ENCODE data around the gene NDUFAF7.
"Not testable (repeated sequence)": the region's sequence is repeated elsewhere in the genome, so short reads cannot be mapped to it uniquely, and the experiment has no call there.

NDUFAF7 gene, protein sequence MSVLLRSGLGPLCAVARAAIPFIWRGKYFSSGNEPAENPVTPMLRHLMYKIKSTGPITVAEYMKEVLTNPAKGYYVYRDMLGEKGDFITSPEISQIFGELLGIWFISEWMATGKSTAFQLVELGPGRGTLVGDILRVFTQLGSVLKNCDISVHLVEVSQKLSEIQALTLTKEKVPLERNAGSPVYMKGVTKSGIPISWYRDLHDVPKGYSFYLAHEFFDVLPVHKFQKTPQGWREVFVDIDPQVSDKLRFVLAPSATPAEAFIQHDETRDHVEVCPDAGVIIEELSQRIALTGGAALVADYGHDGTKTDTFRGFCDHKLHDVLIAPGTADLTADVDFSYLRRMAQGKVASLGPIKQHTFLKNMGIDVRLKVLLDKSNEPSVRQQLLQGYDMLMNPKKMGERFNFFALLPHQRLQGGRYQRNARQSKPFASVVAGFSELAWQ

DNA sequence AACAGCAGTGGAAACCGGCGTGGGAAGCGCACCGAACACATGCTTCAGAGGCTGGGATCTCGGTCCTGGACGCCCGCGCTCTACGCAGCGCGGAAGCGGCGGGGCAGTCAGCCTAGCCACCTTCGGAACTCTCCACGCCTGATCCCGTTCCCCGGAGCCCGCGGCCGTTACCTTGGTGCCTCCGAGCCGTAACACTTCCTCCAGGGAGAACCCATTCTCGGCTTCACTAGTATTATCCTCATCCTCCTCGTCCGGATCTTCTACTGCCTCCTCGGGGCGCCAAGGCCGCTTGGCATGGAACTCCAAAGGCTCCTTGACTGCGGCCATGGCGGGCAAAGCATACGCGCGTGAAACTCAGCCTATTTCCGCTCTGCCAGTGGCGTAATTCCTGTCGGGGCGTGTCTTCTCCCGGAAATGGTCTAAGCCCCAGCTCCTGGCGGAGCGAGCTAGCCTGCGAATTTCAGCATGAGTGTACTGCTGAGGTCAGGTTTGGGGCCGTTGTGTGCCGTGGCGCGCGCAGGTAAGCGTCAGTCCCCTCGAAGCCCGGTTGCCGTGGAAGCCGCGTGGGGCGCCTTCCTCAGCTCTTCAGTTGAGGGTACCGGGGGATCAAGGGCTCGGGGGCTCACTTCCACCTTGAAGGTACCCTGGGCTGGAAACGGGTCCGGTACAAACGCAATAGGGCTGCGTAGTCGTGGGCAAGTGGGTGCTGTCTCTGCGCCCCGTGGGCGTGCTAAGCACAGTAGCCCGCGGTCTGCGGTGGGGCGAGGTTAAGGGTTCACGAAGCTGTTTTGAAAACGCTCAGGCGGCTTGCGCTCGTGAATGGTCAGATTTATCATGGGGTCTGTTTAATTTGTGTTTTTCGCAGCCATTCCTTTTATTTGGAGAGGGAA, at the start of gene NDUFAF7, which contains the start of gene CEBPZ:
TSS of gene NDUFAF7 (plus strand) at position 418 of the 890 bp plus-strand sequence. CDS start at position 466, 48 bp downstream.
TSS of gene CEBPZ (minus strand) at position 356 of the 890 bp plus-strand sequence. CDS start at position 327, 29 bp downstream.
- DNase-seq, result peak; percentile 83

DNA sequence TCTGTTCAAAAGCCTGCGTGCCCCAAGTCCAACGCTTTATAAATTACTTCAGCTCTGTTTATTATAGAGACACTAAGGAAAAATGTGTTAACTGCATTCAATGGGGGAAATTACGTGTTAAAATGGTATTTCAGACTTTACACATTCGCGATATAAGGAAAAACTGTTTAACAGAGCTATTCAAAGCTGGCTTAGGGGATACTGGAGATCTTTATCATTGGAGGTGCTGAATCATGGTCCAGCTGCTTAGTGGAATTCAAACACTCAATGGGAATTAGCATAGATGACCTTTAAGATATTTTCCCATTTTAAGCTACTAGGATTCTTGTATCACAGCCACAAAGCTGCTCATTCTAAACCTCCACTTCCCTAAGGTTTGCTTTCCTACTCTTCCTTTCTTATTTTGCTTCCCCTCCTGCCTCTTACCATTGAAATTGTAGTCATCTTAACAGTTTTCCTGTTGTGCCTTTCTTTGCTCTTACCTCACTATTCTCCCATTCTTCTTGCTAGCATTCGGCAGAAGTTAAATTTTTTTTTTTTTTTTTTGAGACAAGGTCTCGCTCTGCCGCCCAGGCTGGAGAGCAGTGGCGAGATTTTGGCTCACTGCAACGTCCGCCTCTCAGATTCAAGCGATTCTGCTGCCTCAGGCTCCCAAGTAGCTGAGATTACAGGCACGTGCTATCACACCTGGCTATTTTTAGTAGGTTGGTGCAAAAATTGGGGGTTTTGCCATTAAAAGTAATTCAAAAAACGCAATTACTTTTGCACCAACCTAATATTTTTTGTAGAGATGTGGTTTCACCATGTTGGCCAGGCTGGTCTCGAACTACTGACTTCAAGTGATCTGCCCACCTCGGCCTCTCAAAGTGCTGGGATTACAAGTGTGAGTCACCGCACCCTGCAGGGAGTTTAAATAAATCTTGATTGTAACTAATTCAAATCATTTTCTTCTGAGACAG, 49.5 kb upstream of the NDUFAF7 start:
- DNase-seq, result no peak

DNA sequence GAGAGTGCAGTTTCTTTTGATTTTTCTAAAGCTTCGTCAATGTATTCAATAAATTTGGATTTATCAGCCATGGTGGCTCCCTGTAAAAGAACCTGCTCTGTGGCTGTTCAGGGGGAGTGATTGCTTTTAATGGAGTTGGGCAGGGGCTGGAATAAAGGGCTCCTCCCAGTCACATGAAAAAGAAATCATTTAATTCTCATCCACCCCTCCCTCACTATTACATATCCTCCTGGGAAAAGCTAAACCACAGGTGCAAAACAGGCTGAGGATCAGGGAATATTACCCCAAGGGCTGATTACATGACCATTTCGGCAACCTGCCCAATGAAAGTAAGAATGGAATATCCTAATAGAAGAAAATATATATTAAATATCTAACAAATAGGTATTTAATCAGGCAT, 42.9 kb upstream of the NDUFAF7 start, which contains the start of gene SULT6B1:
TSS of gene SULT6B1 (minus strand) at position 101 of the 400 bp plus-strand sequence. CDS start at position 71, 30 bp downstream.
- no peak for DNase-seq

DNA sequence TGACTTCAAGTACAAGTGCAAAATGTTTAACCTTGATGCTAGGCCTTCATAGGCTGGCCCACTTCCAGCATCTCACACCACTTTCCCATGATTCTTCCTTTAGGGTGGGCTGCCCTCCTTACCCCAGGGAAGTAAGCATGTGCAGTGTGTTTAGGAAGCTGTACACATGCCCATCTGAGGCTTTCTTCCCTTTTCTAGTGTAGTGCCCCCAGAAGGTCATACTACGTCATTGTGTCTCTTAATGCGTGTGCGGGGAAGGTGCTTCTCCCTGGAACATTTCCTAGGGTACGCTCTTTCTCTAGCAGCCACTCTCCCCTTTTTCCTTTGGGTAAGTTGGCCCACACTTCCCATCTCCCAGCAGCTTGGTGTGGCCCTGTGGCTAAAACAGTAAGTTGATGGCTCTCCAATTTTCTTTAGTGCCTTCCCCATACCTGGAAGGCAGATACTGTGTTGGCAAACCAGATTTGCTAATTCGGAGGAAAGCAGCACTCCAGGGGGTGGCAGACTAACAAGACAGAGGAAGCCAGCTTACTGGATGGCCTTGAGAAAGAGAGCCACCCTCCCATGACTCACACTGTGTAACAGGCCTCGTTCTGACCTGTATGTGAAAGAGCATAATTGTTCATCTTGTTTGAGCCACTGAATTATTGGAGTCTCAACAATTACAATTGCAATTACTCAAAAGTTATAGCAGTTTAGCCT, 41.9 kb upstream of the NDUFAF7 start:
- DNase-seq, result no peak

DNA sequence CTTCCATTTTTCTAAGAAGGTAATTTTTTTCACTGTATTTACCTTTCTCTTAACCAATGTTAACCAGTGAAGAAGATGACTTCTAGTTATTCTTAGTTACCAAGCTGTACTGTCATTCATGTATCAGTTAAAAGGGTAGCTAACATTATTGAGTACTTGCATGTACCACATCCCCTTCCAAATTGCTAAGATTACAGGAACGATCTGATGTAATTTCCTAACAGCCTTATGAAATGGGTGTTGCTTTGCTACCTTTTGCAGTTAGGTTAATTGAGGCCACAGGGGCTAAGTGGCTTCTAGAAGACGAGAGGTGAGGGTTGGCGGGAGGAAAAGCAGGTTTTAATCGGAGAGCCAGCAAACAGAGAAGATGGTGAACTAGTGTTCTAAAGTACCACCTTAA, 41.2 kb upstream of the NDUFAF7 start:
- no peak for DNase-seq

DNA sequence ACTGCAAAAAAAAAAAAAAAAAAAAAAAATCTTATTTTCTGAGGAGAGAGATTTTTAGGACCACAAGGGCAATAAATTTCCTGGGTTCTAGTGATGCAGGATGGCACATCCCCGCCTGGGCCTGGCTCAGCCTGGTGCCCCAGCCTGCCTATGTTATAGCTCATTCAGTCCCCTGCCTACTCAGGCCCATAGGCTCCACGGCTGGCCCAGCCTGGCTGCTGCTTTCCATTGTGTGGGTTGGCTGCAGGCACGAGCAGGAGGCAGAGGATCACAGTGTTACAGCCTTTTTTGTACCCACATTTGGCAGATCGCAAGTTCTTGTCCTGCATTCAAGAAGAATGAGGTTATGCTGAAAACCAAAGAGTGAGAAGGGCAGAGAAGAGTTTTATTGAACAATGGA, 40.2 kb upstream of the NDUFAF7 start:
- no peak for DNase-seq

DNA sequence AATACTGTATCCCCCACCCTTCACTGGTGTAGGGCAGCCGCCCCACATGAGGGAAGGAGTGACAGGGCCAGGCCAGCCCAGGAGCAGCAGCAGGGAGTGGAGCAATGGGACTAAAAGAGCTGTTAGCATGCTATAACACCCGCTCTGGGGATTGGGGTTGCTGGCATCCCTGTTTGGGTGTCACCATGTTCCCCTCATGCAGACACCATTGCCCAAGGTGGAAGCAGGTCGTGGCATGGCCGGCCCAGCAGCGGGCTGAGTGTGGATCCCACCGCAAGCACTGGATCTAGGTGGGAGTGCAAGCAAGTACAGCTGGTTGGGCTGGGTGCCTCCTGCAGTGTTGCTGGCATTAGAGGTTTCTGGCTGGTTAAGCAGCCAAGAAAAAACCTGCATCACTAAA, 39.7 kb upstream of the NDUFAF7 start:
- no peak for DNase-seq

DNA sequence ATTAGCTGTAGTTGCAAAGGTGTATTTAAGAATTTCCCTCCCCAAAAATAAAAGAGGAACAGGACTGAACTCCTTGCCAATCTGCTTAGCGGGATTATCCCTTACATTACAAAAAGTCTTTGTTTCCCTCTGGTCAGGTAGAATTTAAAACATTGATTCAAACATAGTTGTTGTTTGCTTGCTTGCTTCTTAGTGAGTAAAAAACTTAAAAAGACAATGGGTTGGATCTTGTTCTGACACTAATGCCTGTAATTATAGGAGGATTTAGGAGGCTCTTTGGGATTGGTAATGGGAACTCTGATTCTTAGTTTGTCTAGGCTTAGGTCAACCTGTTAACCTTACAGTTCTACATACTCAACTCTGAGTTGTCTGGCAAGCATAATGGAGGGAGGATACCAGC, 38.9 kb upstream of the NDUFAF7 start:
- no peak for DNase-seq

DNA sequence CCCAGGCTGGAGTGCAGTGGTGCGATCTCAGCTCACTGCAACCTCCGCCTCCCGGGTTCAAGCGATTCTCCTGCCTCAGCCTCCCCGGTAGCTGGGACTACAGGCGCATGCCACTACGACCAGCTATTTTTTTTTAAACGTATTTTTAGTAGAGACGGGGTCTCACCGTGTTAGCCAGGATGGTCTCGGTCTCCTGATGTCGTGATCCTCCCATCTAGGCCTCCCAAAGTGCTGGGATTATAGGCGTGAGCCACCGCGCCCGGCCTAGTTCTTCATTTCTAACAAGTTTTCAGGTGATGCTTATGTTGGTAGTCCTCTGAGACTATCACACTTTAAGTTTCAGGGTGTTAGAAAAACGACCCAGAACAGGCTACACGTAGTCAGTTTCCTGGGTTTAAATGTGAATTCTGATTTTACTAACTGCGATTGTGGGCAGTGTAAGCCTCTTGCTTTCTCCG, 35.6 kb upstream of the NDUFAF7 start:
- DNase-seq, result not testable (repeated sequence)

DNA sequence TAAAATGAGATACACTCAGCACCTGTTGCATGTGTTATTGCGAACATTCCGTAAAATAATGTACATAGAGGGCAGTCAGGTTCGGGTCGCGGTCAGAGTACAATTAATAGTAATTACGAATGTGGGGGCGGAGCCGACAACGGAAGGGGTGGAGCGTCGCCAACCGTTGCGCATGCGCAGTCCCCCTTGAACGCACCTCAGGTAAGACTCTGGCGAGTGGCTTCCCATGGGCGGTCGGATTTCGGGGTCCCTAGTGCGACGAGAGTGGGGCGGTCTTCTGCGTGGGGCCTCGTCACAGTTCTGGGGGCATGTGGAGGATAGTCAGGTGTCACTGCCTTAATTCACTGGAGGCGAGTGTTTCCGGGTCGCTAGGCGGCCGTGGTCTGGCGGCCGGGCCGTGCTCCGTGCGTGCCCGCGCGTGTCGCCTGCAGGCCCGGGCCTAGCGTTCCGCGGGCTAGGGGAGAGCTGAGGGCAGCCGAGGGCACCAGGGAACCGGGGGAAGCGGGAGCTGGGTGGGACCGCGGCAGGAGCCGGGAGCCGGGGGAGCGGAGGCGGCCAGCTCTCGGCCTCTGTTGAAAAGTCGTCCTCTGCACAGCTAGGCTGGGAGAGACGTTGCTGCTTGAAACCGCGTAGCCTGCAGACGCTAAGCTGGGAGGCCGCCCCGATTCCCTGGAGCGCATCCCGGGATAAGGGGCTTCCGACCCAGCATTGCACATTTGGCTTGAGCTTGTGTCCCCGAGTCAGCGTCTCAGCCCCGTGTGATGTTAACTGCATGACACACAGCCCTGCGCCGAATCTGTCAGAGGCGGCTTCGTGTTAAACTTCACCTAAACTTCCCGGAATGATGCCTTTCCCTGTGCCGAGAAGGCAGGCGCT, 34.9 kb upstream of the NDUFAF7 start, which contains the start of gene CEBPZOS:
TSS of gene CEBPZOS (plus strand) at position 177 of the 876 bp plus-strand sequence. CDS start 3,209 bp downstream, outside the sequence.
- DNase-seq, result peak; percentile 88

DNA sequence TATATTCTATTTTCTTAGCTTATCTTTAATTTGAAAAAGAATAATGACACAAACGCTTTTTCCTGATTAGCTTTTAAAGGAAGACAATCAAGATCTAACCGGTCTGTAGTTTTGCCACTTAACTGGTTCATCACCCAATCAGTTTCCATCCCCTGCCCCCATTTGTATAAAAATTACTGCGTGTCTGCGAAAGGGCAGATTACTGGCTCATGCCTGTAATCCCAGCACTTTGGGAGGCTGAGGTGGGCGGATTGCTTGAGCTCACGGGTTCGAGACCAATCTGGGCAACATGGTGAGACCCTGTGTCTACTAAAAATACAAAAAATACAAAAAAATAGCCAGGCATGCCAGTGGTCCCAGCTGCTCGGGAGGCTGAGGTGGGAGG, 32.8 kb upstream of the NDUFAF7 start:
- DNase-seq, result no peak

DNA sequence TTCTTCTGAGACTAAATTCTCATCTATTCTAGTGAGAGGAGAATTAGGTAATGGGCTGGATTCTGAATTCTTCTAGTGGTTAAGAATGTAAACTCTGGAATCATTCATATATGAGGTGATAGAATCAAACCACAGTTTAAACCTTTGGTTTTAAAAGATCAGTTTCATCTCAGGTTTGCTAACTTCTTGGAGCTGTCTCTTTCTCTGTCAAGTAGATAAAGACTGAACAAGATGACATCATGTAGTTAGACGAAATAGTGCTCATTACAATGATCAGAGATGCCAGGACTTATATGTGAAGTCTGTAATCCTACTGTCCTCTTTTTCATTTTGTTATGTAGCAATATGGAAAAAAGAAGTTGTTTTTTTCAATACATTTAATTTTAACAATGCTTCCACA, 30.2 kb upstream of the NDUFAF7 start:
- no peak for DNase-seq

DNA sequence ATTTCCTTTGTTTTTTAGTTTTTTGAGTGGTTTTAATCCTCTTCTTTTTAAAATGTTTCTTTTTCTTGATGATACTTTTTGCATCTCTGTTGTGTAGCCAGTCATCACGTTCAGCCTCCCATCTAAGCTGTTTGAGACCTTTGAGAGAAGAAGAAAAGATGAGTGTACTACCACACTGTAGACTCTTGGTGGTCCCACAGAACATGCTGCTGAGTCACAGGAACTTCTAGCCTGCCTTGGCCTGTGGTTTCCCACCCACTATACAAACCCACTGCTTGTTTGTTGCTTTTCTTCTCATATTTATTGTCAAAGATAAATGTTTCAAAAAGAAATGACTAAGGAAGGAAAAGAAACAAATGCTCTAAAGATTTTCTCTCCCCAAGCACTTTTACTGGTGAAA, 29.7 kb upstream of the NDUFAF7 start:
- DNase-seq, result peak; percentile 49

DNA sequence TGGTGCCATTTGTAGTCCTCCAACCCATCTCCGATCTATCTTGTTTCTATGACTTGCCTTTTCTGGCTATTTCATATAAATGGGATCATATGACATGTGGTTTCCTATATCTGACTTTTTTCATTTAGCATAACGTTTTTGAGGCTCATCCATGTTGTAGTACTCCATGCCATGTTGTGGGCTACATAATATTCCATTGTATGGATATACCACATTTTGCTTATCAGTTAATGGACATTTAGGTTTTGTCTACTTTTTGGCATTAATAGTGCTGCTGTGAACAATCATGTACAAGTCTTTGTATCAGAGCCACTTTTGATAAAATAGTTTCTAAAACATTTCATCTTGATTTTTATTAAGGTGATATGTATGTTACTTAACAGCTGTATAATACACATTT, 27.8 kb upstream of the NDUFAF7 start:
- DNase-seq, result no peak

DNA sequence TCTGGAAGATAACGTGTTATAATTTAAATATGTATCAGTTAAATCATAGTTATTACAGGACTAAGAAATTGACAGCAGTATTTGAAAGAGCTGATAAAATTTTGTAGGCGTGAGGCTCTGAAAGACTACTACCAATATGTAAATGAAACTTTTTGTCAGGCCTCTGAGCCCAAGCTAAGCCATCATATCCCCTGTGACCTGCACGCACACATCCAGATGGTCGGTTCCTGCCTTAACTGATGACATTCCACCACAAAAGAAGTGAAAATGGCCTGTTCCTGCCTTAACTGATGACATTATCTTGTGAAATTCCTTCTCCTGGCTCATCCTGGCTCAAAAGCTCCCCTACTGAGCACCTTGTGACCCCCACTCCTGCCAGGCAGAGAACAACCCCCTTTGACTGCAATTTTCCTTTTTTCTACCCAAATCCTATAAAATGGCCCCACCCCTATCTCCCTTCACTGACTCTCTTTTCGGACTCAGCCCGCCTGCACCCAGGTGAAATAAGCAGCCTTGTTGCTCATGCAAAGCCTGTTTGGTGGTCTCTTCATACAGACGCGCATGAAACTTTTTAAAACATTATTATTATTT, 26.3 kb upstream of the NDUFAF7 start:
- DNase-seq, result not testable (repeated sequence)

DNA sequence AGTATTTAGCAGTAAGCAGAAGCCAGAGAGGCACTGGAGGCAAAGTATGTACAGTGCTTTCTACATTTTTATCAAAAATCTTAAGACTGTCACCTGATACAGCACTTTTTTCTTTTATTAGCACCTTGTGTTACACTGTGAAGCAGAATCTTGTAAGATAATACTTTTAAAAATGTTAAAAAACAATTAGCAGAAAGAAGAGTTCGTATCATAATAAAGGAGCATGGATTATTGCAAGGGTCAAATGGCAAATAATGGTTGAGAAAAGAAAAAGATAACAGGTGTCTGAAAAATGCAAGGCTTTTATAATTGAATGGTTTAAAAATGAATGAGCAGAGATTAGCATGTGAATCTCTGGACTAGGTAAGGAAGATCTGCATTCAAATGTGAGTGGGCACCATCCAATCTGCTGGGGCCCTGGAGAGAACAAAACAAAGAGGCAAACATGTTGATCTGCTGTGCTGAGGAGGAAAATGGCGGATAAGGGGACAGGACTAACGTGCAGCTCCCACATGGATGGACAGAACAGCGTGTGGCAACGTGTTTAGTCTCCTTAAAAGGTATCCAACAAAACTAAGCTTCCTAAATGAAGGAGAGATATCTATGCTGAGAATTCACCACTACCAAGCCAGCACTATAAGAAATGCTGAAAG, 25.6 kb upstream of the NDUFAF7 start:
- no peak for DNase-seq

DNA sequence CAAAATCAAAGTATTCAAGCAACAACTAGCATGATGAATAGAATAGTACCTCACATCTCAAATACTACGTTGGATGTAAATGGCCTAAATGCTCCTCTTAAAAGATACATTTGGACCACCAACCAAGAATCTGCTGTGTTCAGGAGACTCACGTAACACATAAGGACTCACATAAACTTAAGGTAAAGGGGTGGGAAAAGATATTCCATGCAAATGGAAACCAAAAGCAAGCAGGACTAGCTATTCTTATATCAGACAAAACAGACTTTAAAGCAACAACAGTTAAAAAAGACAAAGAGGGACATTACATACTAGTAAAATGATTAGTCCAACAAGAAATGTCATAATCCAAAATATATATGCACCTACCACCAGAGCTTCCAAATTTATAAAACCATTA, 24.7 kb upstream of the NDUFAF7 start:
- DNase-seq, result not testable (repeated sequence)

DNA sequence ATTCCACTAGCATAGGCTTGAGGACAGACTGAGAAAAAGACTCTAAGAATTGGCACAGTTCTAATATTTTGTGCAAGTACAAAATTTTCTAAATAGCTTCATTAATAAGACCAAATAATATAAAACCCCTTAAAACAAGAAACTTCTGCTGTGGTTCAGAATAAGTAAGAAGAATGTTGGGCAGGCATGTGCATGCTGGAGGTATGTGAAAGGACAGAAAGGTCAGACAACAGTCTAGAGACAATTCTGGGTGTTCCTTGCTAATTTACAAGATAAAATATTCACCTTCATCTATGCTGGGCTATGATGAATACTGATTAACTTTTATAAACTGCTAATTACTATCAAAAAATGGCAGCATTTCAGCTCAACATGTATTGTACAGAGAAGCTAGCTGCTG, 20.2 kb upstream of the NDUFAF7 start:
- DNase-seq, result no peak

DNA sequence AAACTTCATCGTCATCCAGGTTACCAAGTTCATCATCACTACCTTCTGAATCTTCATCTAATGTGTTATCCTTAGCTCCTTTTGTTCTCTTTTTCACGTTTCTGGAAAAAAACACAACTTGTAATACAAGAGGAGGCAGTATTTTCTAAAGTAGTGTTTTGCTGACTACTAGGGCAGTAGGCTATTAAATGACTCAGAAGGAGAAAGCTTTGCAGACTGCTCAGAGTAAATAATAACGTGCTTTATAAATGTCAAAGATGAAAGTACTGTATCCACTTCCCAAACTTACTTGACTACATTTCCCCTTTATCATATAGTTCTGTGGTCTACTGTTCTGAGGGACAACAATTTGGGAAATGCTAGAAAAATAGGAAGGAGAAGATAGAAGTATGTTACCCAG, 19.5 kb upstream of the NDUFAF7 start:
- no peak for DNase-seq
